ENCODE measurements around the gene AP2A2.

- TF ChIP-seq ZNF114 (tag by site-specific recombination; IDR thresholded peaks at IDR 0.05) (no peak), CTCF (tag by site-specific recombination; IDR thresholded peaks at IDR 0.05) (no peak), ZNF132 (tag by site-specific recombination; IDR thresholded peaks at IDR 0.05; ENCODE audit: borderline replicate concordance) (no peak), ZNF394 (tag by site-specific recombination; IDR thresholded peaks at IDR 0.05; ENCODE audit: borderline replicate concordance) (no peak), ZNF23 (tag by site-specific recombination; IDR thresholded peaks at IDR 0.05; ENCODE audit: borderline replicate concordance) (no peak), ZNF510 (tag by site-specific recombination; IDR thresholded peaks at IDR 0.05; ENCODE audit: insufficient replicate concordance) (no peak), IKZF3 (tag by site-specific recombination; IDR thresholded peaks at IDR 0.05) (no peak), ZBTB1 (tag by site-specific recombination; IDR thresholded peaks at IDR 0.05) (no peak)
- TF ChIP-seq, protein P1, sequence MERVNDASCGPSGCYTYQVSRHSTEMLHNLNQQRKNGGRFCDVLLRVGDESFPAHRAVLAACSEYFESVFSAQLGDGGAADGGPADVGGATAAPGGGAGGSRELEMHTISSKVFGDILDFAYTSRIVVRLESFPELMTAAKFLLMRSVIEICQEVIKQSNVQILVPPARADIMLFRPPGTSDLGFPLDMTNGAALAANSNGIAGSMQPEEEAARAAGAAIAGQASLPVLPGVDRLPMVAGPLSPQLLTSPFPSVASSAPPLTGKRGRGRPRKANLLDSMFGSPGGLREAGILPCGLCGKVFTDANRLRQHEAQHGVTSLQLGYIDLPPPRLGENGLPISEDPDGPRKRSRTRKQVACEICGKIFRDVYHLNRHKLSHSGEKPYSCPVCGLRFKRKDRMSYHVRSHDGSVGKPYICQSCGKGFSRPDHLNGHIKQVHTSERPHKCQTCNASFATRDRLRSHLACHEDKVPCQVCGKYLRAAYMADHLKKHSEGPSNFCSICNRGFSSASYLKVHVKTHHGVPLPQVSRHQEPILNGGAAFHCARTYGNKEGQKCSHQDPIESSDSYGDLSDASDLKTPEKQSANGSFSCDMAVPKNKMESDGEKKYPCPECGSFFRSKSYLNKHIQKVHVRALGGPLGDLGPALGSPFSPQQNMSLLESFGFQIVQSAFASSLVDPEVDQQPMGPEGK (tag by site-specific recombination; IDR thresholded peaks at IDR 0.05): no peak
- TF ChIP-seq, protein P2, sequence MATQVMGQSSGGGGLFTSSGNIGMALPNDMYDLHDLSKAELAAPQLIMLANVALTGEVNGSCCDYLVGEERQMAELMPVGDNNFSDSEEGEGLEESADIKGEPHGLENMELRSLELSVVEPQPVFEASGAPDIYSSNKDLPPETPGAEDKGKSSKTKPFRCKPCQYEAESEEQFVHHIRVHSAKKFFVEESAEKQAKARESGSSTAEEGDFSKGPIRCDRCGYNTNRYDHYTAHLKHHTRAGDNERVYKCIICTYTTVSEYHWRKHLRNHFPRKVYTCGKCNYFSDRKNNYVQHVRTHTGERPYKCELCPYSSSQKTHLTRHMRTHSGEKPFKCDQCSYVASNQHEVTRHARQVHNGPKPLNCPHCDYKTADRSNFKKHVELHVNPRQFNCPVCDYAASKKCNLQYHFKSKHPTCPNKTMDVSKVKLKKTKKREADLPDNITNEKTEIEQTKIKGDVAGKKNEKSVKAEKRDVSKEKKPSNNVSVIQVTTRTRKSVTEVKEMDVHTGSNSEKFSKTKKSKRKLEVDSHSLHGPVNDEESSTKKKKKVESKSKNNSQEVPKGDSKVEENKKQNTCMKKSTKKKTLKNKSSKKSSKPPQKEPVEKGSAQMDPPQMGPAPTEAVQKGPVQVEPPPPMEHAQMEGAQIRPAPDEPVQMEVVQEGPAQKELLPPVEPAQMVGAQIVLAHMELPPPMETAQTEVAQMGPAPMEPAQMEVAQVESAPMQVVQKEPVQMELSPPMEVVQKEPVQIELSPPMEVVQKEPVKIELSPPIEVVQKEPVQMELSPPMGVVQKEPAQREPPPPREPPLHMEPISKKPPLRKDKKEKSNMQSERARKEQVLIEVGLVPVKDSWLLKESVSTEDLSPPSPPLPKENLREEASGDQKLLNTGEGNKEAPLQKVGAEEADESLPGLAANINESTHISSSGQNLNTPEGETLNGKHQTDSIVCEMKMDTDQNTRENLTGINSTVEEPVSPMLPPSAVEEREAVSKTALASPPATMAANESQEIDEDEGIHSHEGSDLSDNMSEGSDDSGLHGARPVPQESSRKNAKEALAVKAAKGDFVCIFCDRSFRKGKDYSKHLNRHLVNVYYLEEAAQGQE (tag by site-specific recombination; IDR thresholded peaks at IDR 0.05): no peak
Measured at GRCh38 chr11:986270-986951, 60.7 kb downstream of the AP2A2 start.
